ENCODE measurements around the gene AAGAB. TPM values are rescaled to one million over a fixed set of nuclear protein-coding genes. Genes with fewer than 3 reads are reported as not detected.

The AAGAB gene
- total and polyA plus RNA-seq, 7 donors, result 22.4 to 48.1 (median 34.5) TPM

GRCh38 chr15:67276666-67277065 is 22.2 kb upstream of the AAGAB start:
- peaks cover 0 to 4% (median 0%) of the 10 kb centered on the region in 4 donors for H3K9me3 ChIP-seq
- H3K27ac ChIP-seq, result no peak overlapping the region
- 93 to 95% methylated on average over 1 of the region's 1 CpG for WGBS, 2 donors
- TF ChIP-seq POLR2A (IDR thresholded peaks at IDR 0.05) (no peak), POLR2AphosphoS5 (IDR thresholded peaks at IDR 0.05) (no peak), CTCF (IDR thresholded peaks at IDR 0.05) (no peak), EP300 (IDR thresholded peaks at IDR 0.05) (no peak)
- no peaks in the 10 kb centered on the region for H3K27me3 ChIP-seq
- H3K36me3 ChIP-seq, result no peaks in the 10 kb centered on the region
- H3K4me3 ChIP-seq, result no peak overlapping the region
- intact Hi-C loops (cut with DNase I), result no loop called here
- no peaks in the 10 kb centered on the region for H3K4me1 ChIP-seq
- no peak for DNase-seq

- no peak overlapping the region for H3K27ac ChIP-seq
- H3K36me3 ChIP-seq, result no peaks in the 10 kb centered on the region
- 90 to 91% methylated on average over 1 of the region's 1 CpG for WGBS, 2 donors
- no peaks in the 10 kb centered on the region for H3K27me3 ChIP-seq
- no peaks in the 10 kb centered on the region for H3K4me1 ChIP-seq
- H3K9me3 ChIP-seq, result peaks cover 0 to 4% (median 0%) of the 10 kb centered on the region in 4 donors
- no peak overlapping the region for H3K4me3 ChIP-seq
- intact Hi-C loops (cut with DNase I), result no loop called here
- DNase-seq, result no peak
- TF ChIP-seq POLR2AphosphoS5 (IDR thresholded peaks at IDR 0.05) (no peak), CTCF (IDR thresholded peaks at IDR 0.05) (no peak), POLR2A (IDR thresholded peaks at IDR 0.05) (no peak), EP300 (IDR thresholded peaks at IDR 0.05) (no peak)
Measured at GRCh38 chr15:67274236-67274635, 19.8 kb upstream of the AAGAB start.

- no peak overlapping the region for H3K4me3 ChIP-seq
- no peaks in the 10 kb centered on the region for H3K27me3 ChIP-seq
- H3K36me3 ChIP-seq, result no peaks in the 10 kb centered on the region
- WGBS, 2 donors, result 29 to 69% methylated on average over 9 of the region's 9 CpGs
- no peaks in the 10 kb centered on the region for H3K9me3 ChIP-seq
- H3K27ac ChIP-seq, result no peak overlapping the region
- TF ChIP-seq EP300 (IDR thresholded peaks at IDR 0.05) (no peak), POLR2A (IDR thresholded peaks at IDR 0.05) (no peak), CTCF (IDR thresholded peaks at IDR 0.05) (no peak), POLR2AphosphoS5 (IDR thresholded peaks at IDR 0.05) (no peak)
- intact Hi-C loops (cut with DNase I), result no loop called here
- DNase-seq, result no peak
- H3K4me1 ChIP-seq, result no peaks in the 10 kb centered on the region
Measured at GRCh38 chr15:67267951-67268941, 13.8 kb upstream of the AAGAB start.

- 32 to 71% methylated on average over 3 of the region's 3 CpGs for WGBS, 2 donors
- no peaks in the 10 kb centered on the region for H3K9me3 ChIP-seq
- no peaks in the 10 kb centered on the region for H3K27me3 ChIP-seq
- no peak for DNase-seq
- H3K36me3 ChIP-seq, result no peaks in the 10 kb centered on the region
- no peak overlapping the region for H3K27ac ChIP-seq
- no peak for TF ChIP-seq POLR2AphosphoS5 (IDR thresholded peaks at IDR 0.05)
- no peak for TF ChIP-seq POLR2A (IDR thresholded peaks at IDR 0.05)
- TF ChIP-seq CTCF (IDR thresholded peaks at IDR 0.05), result no peak
- TF ChIP-seq EP300 (IDR thresholded peaks at IDR 0.05), result no peak
- H3K4me3 ChIP-seq, result no peak overlapping the region
- H3K4me1 ChIP-seq, result no peaks in the 10 kb centered on the region
- intact Hi-C loops (cut with DNase I), result no loop called here
Measured at GRCh38 chr15:67267440-67267839, 13.0 kb upstream of the AAGAB start.
